Esophagus mucosa (tissue), 1 donor: Measurements from ENCODE around the gene CHDH. TPM values are rescaled to one million over a fixed set of nuclear protein-coding genes. Genes with fewer than 3 reads are reported as not detected.

Source experiments
- ATAC-seq: fragments of 200-7000 bp; cut with Tn5 transposase; one replicate; pipeline ENCODE4 v1.9.1; 2020
- total RNA-seq: library from RNA; stranded (reverse); gene quantifications from one replicate; pipeline ENCODE4 v1.2.4, GENCODE V29; 2023
- donor health status: DM: yes; HTN: yes; CAD: no.

Gene CHDH
- total RNA-seq, 1 donor from 2014 or later, result 1.6 TPM

- ATAC-seq, result no peak
These were observed 4.7 kb upstream of the CHDH start for GRCh38 chr3:53850895-53851294.

GRCh38 chr3:53849916-53850315 lies 3.7 kb upstream of the CHDH start:
- ATAC-seq, result no peak

- ATAC-seq, result no peak
These were observed 584 bp upstream of the CHDH start for GRCh38 chr3:53846851-53847155.

- no peak for ATAC-seq
These were observed 412 bp downstream of the CHDH start for GRCh38 chr3:53845881-53846133.

- peak; percentile 27 for ATAC-seq
These were observed 927 bp downstream of the CHDH start for GRCh38 chr3:53845103-53845880.

- no peak for ATAC-seq
These were observed 1.7 kb downstream of the CHDH start for GRCh38 chr3:53844262-53845102.

- no peak for ATAC-seq
These were observed 2.7 kb downstream of the CHDH start for GRCh38 chr3:53843195-53844177.

- ATAC-seq, result no peak
These were observed 3.6 kb downstream of the CHDH start for GRCh38 chr3:53842436-53843194.

GRCh38 chr3:53841296-53841695 lies 4.9 kb downstream of the CHDH start:
- ATAC-seq, result no peak

GRCh38 chr3:53837331-53837730 lies 8.9 kb downstream of the CHDH start:
- ATAC-seq, result no peak

GRCh38 chr3:53836084-53836872 lies 9.9 kb downstream of the CHDH start:
- no peak for ATAC-seq

- no peak for ATAC-seq
These were observed 11.0 kb downstream of the CHDH start for GRCh38 chr3:53835257-53835656.

- ATAC-seq, result no peak
These were observed 11.7 kb downstream of the CHDH start for GRCh38 chr3:53834429-53835095.

GRCh38 chr3:53833700-53834099 lies 12.5 kb downstream of the CHDH start:
- no peak for ATAC-seq

- no peak for ATAC-seq
These were observed 13.1 kb downstream of the CHDH start for GRCh38 chr3:53833053-53833645.

GRCh38 chr3:53830944-53831343 lies 15.3 kb downstream of the CHDH start:
- ATAC-seq, result no peak

- no peak for ATAC-seq
These were observed 16.6 kb downstream of the CHDH start for GRCh38 chr3:53829605-53830004.

GRCh38 chr3:53828581-53828980 lies 17.6 kb downstream of the CHDH start:
- no peak for ATAC-seq

GRCh38 chr3:53826048-53826447 lies 20.2 kb downstream of the CHDH start:
- ATAC-seq, result no peak

- ATAC-seq, result no peak
These were observed 21.4 kb downstream of the CHDH start for GRCh38 chr3:53824795-53825194.
